CD8-positive, alpha-beta memory T cell (primary cell): ENCODE results near the gene CLCN7. TPM values are rescaled to one million over a fixed set of nuclear protein-coding genes. Genes with fewer than 3 reads are reported as not detected.
A peak's percentile ranks its signal among the peaks of the same experiment; 100 is the strongest.
"Not testable (repeated sequence)": the region's sequence is repeated elsewhere in the genome, so short reads cannot be mapped to it uniquely, and the experiment has no call there.

ENCODE experiments used
- CTCF ChIA-PET: fragments of 350-600 bp; sonication (Branson Sonifier 250); formaldehyde crosslinking; loops from one replicate; lab custom pipeline; 2021; ENCODE audit warnings: antibody characterized with exemption; lab: Charles Lee
- POLR2A ChIA-PET: fragments of 350-600 bp; sonication (Branson Sonifier 250); formaldehyde crosslinking; loops from one replicate; lab custom pipeline; 2021; ENCODE audit warnings: antibody characterized with exemption; lab: Charles Lee
- DNase-seq, 5 donors: peaks; one replicate each; pipeline versions ENCODE4 v3.0.0 to v3.0.0-alpha.2; 2020 to 2022; ENCODE audit warnings: mixed read lengths in 1 of 5
- H3K27ac ChIP-seq: one replicate; pipeline ENCODE4 v1.7.0; 2013; ENCODE audit warnings: low read depth, mild to moderate bottlenecking, low read length, moderate library complexity
- H3K27me3 ChIP-seq: 2 replicates; pipeline ENCODE4 v1.7.0; 2013; ENCODE audit warnings: low read length, mild to moderate bottlenecking; ENCODE audit not compliant: insufficient read depth, poor library complexity, severe bottlenecking
- H3K36me3 ChIP-seq: 2 replicates; pipeline ENCODE4 v1.7.0; 2013; ENCODE audit warnings: mild to moderate bottlenecking, low read length, moderate library complexity; ENCODE audit not compliant: insufficient read depth
- H3K4me1 ChIP-seq: 2 replicates; pipeline ENCODE4 v1.7.0; 2013; ENCODE audit warnings: mild to moderate bottlenecking, low read length, moderate library complexity; ENCODE audit not compliant: insufficient read depth
- H3K4me3 ChIP-seq: 2 replicates; pipeline ENCODE4 v1.7.0; 2013; ENCODE audit warnings: mild to moderate bottlenecking, low read length
- H3K9me3 ChIP-seq: 2 replicates; pipeline ENCODE4 v1.7.0; 2013; ENCODE audit warnings: mild to moderate bottlenecking, low read length
- H3K27ac Mint-ChIP-seq, 8 donors: one replicate each; pipeline ENCODE4 v1.8.0; 2020 to 2021; ENCODE audit warnings: mixed read lengths in 8 of 8, mild to moderate bottlenecking in 6 of 8, inconsistent platforms in 3 of 8, moderate library complexity in 3 of 8
- H3K27me3 Mint-ChIP-seq, 2 donors: one replicate each; pipeline ENCODE4 v1.8.0; 2020 to 2021; ENCODE audit warnings: mixed read lengths in 2 of 2, mild to moderate bottlenecking in 1 of 2, moderate library complexity in 1 of 2
- H3K36me3 Mint-ChIP-seq, 3 donors: one replicate each; pipeline ENCODE4 v1.8.0; 2020 to 2021; ENCODE audit warnings: mixed read lengths in 3 of 3, inconsistent platforms in 1 of 3, mild to moderate bottlenecking in 1 of 3
- H3K4me1 Mint-ChIP-seq, 3 donors: one replicate each; pipeline ENCODE4 v1.8.0; 2020 to 2021; ENCODE audit warnings: mixed read lengths in 3 of 3, inconsistent platforms in 1 of 3, mild to moderate bottlenecking in 1 of 3
- H3K4me3 Mint-ChIP-seq, 7 donors: one replicate each; pipeline ENCODE4 v1.8.0; 2020 to 2021; ENCODE audit warnings: mixed read lengths in 7 of 7, mild to moderate bottlenecking in 6 of 7, moderate library complexity in 4 of 7, inconsistent platforms in 2 of 7
- H3K9me3 Mint-ChIP-seq, 5 donors: one replicate each; pipeline ENCODE4 v1.8.0; 2020 to 2022; ENCODE audit warnings: mixed read lengths in 5 of 5, mild to moderate bottlenecking in 3 of 5, moderate library complexity in 2 of 5, inconsistent platforms in 1 of 5
- polyA plus RNA-seq: library from polyadenylated mRNA; unstranded; fragments of 300-500 nt; fragmentation: Illumina TruSeq; gene quantifications from one replicate; pipeline ENCODE4 v1.2.3, GENCODE V29; 2021
- total RNA-seq, 2 experiments: library from RNA; stranded (reverse); gene quantifications; one replicate each; pipeline ENCODE4 v1.2.3, GENCODE V29; 2021

Gene CLCN7
- total and polyA plus RNA-seq, 3 experiments from 2014 or later, result 29.3 to 59.1 (median 52.8) TPM

GRCh38 chr16:1487395-1488053 is 12.7 kb upstream of the CLCN7 start:
- H3K27ac Mint-ChIP-seq, result no peak overlapping the region
- Histone ChIP-seq H3K4me3 (no peak overlapping the region), H3K4me1 (peaks cover 5% of the 10 kb centered on the region), H3K9me3 (no peaks in the 10 kb centered on the region), H3K27ac (no peak overlapping the region), H3K36me3 (no peaks in the 10 kb centered on the region), H3K27me3 (no peaks in the 10 kb centered on the region)
- ChIA-PET POLR2A (no interaction called here), CTCF (no interaction called here)
- H3K4me3 Mint-ChIP-seq, result no peak overlapping the region
- H3K36me3 Mint-ChIP-seq, result no peaks in the 10 kb centered on the region
- H3K4me1 Mint-ChIP-seq, result peaks cover 3% of the 10 kb centered on the region in 3 donors
- H3K9me3 Mint-ChIP-seq, result peaks cover 0 to 2% (median 0%) of the 10 kb centered on the region in 5 donors
- no peak for DNase-seq
- peaks cover 0 to 2% of the 10 kb centered on the region in 2 donors for H3K27me3 Mint-ChIP-seq

- no peaks in the 10 kb centered on the region for H3K4me1 ChIP-seq
- H3K36me3 Mint-ChIP-seq, result no peaks in the 10 kb centered on the region
- DNase-seq, result no peak
- ChIA-PET CTCF (no interaction called here), POLR2A (no interaction called here)
- H3K4me3 ChIP-seq, result no peak overlapping the region
- no peaks in the 10 kb centered on the region for H3K27me3 ChIP-seq
- H3K9me3 ChIP-seq, result no peaks in the 10 kb centered on the region
- H3K27ac ChIP-seq, result no peak overlapping the region
- H3K4me3 Mint-ChIP-seq, result no peak overlapping the region
- no peaks in the 10 kb centered on the region for H3K4me1 Mint-ChIP-seq
- no peaks in the 10 kb centered on the region for H3K36me3 ChIP-seq
- peaks cover 0 to 5% of the 10 kb centered on the region in 2 donors for H3K27me3 Mint-ChIP-seq
- H3K9me3 Mint-ChIP-seq, result peaks cover 0 to 2% (median 0%) of the 10 kb centered on the region in 5 donors
- peak overlapping the region in 1 of 8 donors; percentile 71 for H3K27ac Mint-ChIP-seq
Measured at GRCh38 chr16:1486551-1487390, 11.9 kb upstream of the CLCN7 start.

GRCh38 chr16:1485847-1486496 is 11.1 kb upstream of the CLCN7 start:
- no peak overlapping the region for H3K27ac Mint-ChIP-seq
- H3K4me1 Mint-ChIP-seq, result peaks cover 0 to 2% (median 0%) of the 10 kb centered on the region in 3 donors
- H3K27me3 ChIP-seq, result no peaks in the 10 kb centered on the region
- H3K36me3 Mint-ChIP-seq, result peaks cover 0 to 4% (median 0%) of the 10 kb centered on the region in 3 donors
- DNase-seq, result no peak
- ChIA-PET CTCF (no interaction called here), POLR2A (no interaction called here)
- no peak overlapping the region for H3K4me3 ChIP-seq
- peaks cover 0 to 2% (median 0%) of the 10 kb centered on the region in 5 donors for H3K9me3 Mint-ChIP-seq
- H3K4me3 Mint-ChIP-seq, result no peak overlapping the region
- H3K36me3 ChIP-seq, result no peaks in the 10 kb centered on the region
- H3K27ac ChIP-seq, result no peak overlapping the region
- peaks cover 7% of the 10 kb centered on the region in 2 donors for H3K27me3 Mint-ChIP-seq
- no peaks in the 10 kb centered on the region for H3K4me1 ChIP-seq
- H3K9me3 ChIP-seq, result no peaks in the 10 kb centered on the region

GRCh38 chr16:1481906-1482835 is 7.3 kb upstream of the CLCN7 start:
- DNase-seq, result no peak
- peaks cover 0 to 2% (median 0%) of the 10 kb centered on the region in 3 donors for H3K4me1 Mint-ChIP-seq
- peaks cover 0 to 4% (median 0%) of the 10 kb centered on the region in 3 donors for H3K36me3 Mint-ChIP-seq
- POLR2A ChIA-PET, result no interaction called here
- Histone ChIP-seq H3K9me3 (no peaks in the 10 kb centered on the region), H3K36me3 (no peaks in the 10 kb centered on the region), H3K27ac (no peak overlapping the region), H3K4me3 (no peak overlapping the region), H3K4me1 (no peaks in the 10 kb centered on the region), H3K27me3 (no peaks in the 10 kb centered on the region)
- H3K4me3 Mint-ChIP-seq, result peak overlapping the region in 1 of 7 donors; percentile 33
- peaks cover 0 to 2% (median 0%) of the 10 kb centered on the region in 5 donors for H3K9me3 Mint-ChIP-seq
- H3K27ac Mint-ChIP-seq, result no peak overlapping the region
- CTCF ChIA-PET, result no interaction called here
- peaks cover 10 to 13% of the 10 kb centered on the region in 2 donors for H3K27me3 Mint-ChIP-seq

- Mint-ChIP-seq H3K4me3 (peak overlapping the region in 1 of 7 donors; percentile 20), H3K4me1 (peaks cover 10 to 12% (median 12%) of the 10 kb centered on the region in 3 donors), H3K27me3 (peaks cover 10 to 13% of the 10 kb centered on the region in 2 donors)
- CTCF ChIA-PET, H3K4me1 ChIP-seq, H3K27ac Mint-ChIP-seq, H3K27ac ChIP-seq, POLR2A ChIA-PET, H3K9me3 ChIP-seq, DNase-seq, H3K36me3 Mint-ChIP-seq, H3K36me3 ChIP-seq, H3K9me3 Mint-ChIP-seq, H3K27me3 ChIP-seq, H3K4me3 ChIP-seq: not testable (repeated sequence)
Measured at GRCh38 chr16:1478937-1479336, 4.1 kb upstream of the CLCN7 start.

GRCh38 chr16:1477033-1477432 is 2.2 kb upstream of the CLCN7 start:
- POLR2A ChIA-PET, result no interaction called here
- peaks cover 19% of the 10 kb centered on the region for H3K4me1 ChIP-seq
- CTCF ChIA-PET, result interaction anchor here (1.2 kb wide), 1 partner anchor 41 kb away, joined by 3 read pairs; no protein-coding TSS in a partner anchor
- Mint-ChIP-seq H3K36me3 (peaks cover 0 to 4% (median 0%) of the 10 kb centered on the region in 3 donors), H3K27ac (peak overlapping the region in 1 of 8 donors; percentile 33), H3K4me1 (peaks cover 17 to 21% (median 19%) of the 10 kb centered on the region in 3 donors), H3K4me3 (peak overlapping the region in 1 of 7 donors; percentile 3), H3K9me3 (no peaks in the 10 kb centered on the region), H3K27me3 (peaks cover 10 to 11% of the 10 kb centered on the region in 2 donors)
- H3K27me3 ChIP-seq, result no peaks in the 10 kb centered on the region
- H3K27ac ChIP-seq, result no peak overlapping the region
- H3K36me3 ChIP-seq, result no peaks in the 10 kb centered on the region
- H3K4me3 ChIP-seq, result no peak overlapping the region
- H3K9me3 ChIP-seq, result no peaks in the 10 kb centered on the region
- no peak for DNase-seq

- Mint-ChIP-seq H3K4me1 (peaks cover 25 to 32% (median 27%) of the 10 kb centered on the region in 3 donors), H3K27me3 (peaks cover 3 to 5% of the 10 kb centered on the region in 2 donors), H3K4me3 (peak overlapping the region; percentile 74 to 91 (median 82)), H3K9me3 (no peaks in the 10 kb centered on the region), H3K36me3 (peaks cover 0 to 3% (median 0%) of the 10 kb centered on the region in 3 donors), H3K27ac (peak overlapping the region; percentile 81 to 94 (median 88))
- H3K4me1 ChIP-seq, result peaks cover 19% of the 10 kb centered on the region
- H3K9me3 ChIP-seq, result no peaks in the 10 kb centered on the region
- H3K27me3 ChIP-seq, result no peaks in the 10 kb centered on the region
- H3K4me3 ChIP-seq, result peak overlapping the region; percentile 68
- POLR2A ChIA-PET, result interaction anchor here (0.6 to 0.7 kb wide), 2 partner anchors 351 to 989 kb away, joined by 3 to 5 read pairs; partner anchors contain the start of gene FAHD1
- DNase-seq, result no peak
- H3K36me3 ChIP-seq, result no peaks in the 10 kb centered on the region
- peak overlapping the region; percentile 86 for H3K27ac ChIP-seq
- CTCF ChIA-PET, result no interaction called here
Measured at GRCh38 chr16:1475552-1476114, 805 bp upstream of the CLCN7 start.
